Measurements from ENCODE around the gene NPSR1.

NPSR1 gene

DNA sequence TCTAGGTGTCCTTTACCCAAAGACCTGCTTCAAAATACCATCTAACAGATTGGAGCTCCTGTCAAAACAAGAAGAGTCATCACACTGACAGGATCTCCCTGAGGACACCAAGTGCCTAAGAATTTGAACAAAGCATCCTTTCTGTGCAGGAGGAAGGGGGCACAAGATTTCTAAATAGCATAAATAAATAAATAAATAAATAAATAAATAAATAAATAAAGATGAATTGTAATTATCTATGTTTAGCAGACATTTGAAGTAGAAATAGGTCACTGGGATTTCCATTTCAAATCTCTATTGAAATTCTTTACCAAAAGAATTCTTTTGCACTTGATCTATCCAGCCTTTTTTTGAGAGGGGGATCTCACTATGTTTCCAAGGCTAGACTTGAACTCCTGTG is 65.3 kb downstream of the NPSR1 start (continued):
- TF ChIP-seq ZNF518A (tag by site-specific recombination; conservative IDR thresholded peaks at IDR 0.05; ENCODE audit: low read depth) (peak; percentile 60; the same call in 1 of the 2 replicates), REPIN1 (tag by site-specific recombination; IDR thresholded peaks at IDR 0.05; ENCODE audit: low read depth) (no peak), ZFP37 (tag by site-specific recombination; IDR thresholded peaks at IDR 0.05) (no peak), ZNF121 (tag by site-specific recombination; IDR thresholded peaks at IDR 0.05) (no peak), ZBTB8A (tag by site-specific recombination; IDR thresholded peaks at IDR 0.05) (no peak), ZNF394 (tag by site-specific recombination; IDR thresholded peaks at IDR 0.05; ENCODE audit: borderline replicate concordance) (peak; percentile 63), ZNF654 (tag by site-specific recombination; IDR thresholded peaks at IDR 0.05; ENCODE audit: low read depth) (0 out of 2 replicates have a peak, but pooled peaks have one; percentile 6), ZNF169 (tag by site-specific recombination; IDR thresholded peaks at IDR 0.05) (no peak), ZNF223 (tag by site-specific recombination; IDR thresholded peaks at IDR 0.05) (no peak), ZNF791 (tag by site-specific recombination; IDR thresholded peaks at IDR 0.05) (no peak), ZNF311 (tag by site-specific recombination; IDR thresholded peaks at IDR 0.05; ENCODE audit: borderline replicate concordance) (no peak), ZNF623 (tag by site-specific recombination; IDR thresholded peaks at IDR 0.05) (peak; percentile 44), ZNF24 (tag by site-specific recombination; IDR thresholded peaks at IDR 0.05) (no peak), ZNF416 (tag by site-specific recombination; IDR thresholded peaks at IDR 0.05) (no peak), ZNF266 (tag by site-specific recombination; IDR thresholded peaks at IDR 0.05; ENCODE audit: low read depth) (no peak), ZSCAN30 (tag by site-specific recombination; IDR thresholded peaks at IDR 0.05) (no peak), ZNF555 (tag by site-specific recombination; conservative IDR thresholded peaks at IDR 0.05) (peak; percentile 42), GLI2 (tag by site-specific recombination; IDR thresholded peaks at IDR 0.05; ENCODE audit: borderline replicate concordance, low read depth) (no peak), ZNF560 (tag by site-specific recombination; IDR thresholded peaks at IDR 0.05; ENCODE audit: borderline replicate concordance) (no peak), ZNF701 (tag by site-specific recombination; IDR thresholded peaks at IDR 0.05) (no peak), ZNF549 (tag by site-specific recombination; IDR thresholded peaks at IDR 0.05) (no peak), HOXC10 (CRISPR knock-in tag; IDR thresholded peaks at IDR 0.05) (no peak), ZNF133 (tag by site-specific recombination; IDR thresholded peaks at IDR 0.05) (no peak), REST (tag by site-specific recombination; IDR thresholded peaks at IDR 0.05) (0 out of 2 replicates have a peak, but pooled peaks have one; percentile 15)
- TF ChIP-seq, protein P1, sequence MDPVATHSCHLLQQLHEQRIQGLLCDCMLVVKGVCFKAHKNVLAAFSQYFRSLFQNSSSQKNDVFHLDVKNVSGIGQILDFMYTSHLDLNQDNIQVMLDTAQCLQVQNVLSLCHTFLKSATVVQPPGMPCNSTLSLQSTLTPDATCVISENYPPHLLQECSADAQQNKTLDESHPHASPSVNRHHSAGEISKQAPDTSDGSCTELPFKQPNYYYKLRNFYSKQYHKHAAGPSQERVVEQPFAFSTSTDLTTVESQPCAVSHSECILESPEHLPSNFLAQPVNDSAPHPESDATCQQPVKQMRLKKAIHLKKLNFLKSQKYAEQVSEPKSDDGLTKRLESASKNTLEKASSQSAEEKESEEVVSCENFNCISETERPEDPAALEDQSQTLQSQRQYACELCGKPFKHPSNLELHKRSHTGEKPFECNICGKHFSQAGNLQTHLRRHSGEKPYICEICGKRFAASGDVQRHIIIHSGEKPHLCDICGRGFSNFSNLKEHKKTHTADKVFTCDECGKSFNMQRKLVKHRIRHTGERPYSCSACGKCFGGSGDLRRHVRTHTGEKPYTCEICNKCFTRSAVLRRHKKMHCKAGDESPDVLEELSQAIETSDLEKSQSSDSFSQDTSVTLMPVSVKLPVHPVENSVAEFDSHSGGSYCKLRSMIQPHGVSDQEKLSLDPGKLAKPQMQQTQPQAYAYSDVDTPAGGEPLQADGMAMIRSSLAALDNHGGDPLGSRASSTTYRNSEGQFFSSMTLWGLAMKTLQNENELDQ (tag by site-specific recombination; IDR thresholded peaks at IDR 0.05; ENCODE audit: low read depth), result no peak

All from HEK293 (cell line).